OCI-LY3 (cell line): ENCODE measurements around the gene PHOSPHO1.

Experiments
- H2AFZ ChIP-seq: fragments of 200-600, 300-600 bp; shearing (Covaris generic); 2 replicates; pipeline ENCODE4 v1.6.0; 2014; ENCODE audit warnings: antibody characterized with exemption, low read depth, low read length
- H3K27ac ChIP-seq: fragments of 200-600, 300-600 bp; sonication (generic); 2 replicates; pipeline ENCODE4 v1.5.1; 2014; ENCODE audit warnings: mild to moderate bottlenecking, low read length, moderate library complexity, mixed read lengths
- H3K27me3 ChIP-seq: fragments of 200-600, 300-600 bp; sonication (generic); 2 replicates; pipeline ENCODE4 v1.6.1; 2014; ENCODE audit warnings: low read depth, low read length, mixed read lengths
- H3K36me3 ChIP-seq: fragments of 200-600, 300-600 bp; sonication (generic); replicated peaks from 2 replicates; pipeline ENCODE3; 2014; ENCODE audit warnings: low read depth, low read length, mixed read lengths
- H3K4me1 ChIP-seq: fragments of 300-600, 200-600 bp; sonication (generic); 2 replicates; pipeline ENCODE4 v1.6.1; 2014; ENCODE audit warnings: low read length, mixed read lengths
- H3K4me2 ChIP-seq: fragments of 200-600, 300-600 bp; sonication (generic); 2 replicates; pipeline ENCODE4 v1.6.1; 2014; ENCODE audit warnings: low read length, mixed read lengths
- H3K4me3 ChIP-seq: fragments of 300-600, 200-600 bp; sonication (generic); 2 replicates; pipeline ENCODE4 v1.5.1; 2014; ENCODE audit warnings: antibody characterized with exemption, mild to moderate bottlenecking, low read length, moderate library complexity
- H3K79me2 ChIP-seq: fragments of 300-600, 200-600 bp; shearing (Covaris generic); 2 replicates; pipeline ENCODE4 v1.6.1; 2014; ENCODE audit warnings: mild to moderate bottlenecking, low read length, mixed read lengths
- H3K9ac ChIP-seq: fragments of 300-600, 200-600 bp; shearing (Covaris generic); 2 replicates; pipeline ENCODE4 v1.6.0; 2014; ENCODE audit warnings: mild to moderate bottlenecking, low read length, moderate library complexity
- H3K9me3 ChIP-seq: fragments of 200-600, 300-600 bp; shearing (Covaris generic); 2 replicates; pipeline ENCODE4 v1.6.1; 2014; ENCODE audit warnings: low read length, mixed read lengths; ENCODE audit not compliant: insufficient read depth
- H4K20me1 ChIP-seq: fragments of 200-600, 300-600 bp; sonication (generic); 2 replicates; pipeline ENCODE4 v1.6.1; 2016; ENCODE audit warnings: low read length, mixed read lengths; ENCODE audit not compliant: insufficient read depth
- EZH2phosphoT487 ChIP-seq: fragments of 200-600 bp; shearing (Covaris generic); IDR thresholded peaks from 2 replicates; pipeline ENCODE4 v1.6.1; 2018; ENCODE audit warnings: antibody characterized with exemption, mixed run types, low read depth
- TF ChIP-seq, protein P1 (sequence below): fragments of 200-600, 300-600 bp; sonication (generic); IDR thresholded peaks from 2 replicates; pipeline ENCODE4 v1.5.1; 2014; ENCODE audit warnings: antibody characterized with exemption, low read length, low read depth

Gene PHOSPHO1

DNA sequence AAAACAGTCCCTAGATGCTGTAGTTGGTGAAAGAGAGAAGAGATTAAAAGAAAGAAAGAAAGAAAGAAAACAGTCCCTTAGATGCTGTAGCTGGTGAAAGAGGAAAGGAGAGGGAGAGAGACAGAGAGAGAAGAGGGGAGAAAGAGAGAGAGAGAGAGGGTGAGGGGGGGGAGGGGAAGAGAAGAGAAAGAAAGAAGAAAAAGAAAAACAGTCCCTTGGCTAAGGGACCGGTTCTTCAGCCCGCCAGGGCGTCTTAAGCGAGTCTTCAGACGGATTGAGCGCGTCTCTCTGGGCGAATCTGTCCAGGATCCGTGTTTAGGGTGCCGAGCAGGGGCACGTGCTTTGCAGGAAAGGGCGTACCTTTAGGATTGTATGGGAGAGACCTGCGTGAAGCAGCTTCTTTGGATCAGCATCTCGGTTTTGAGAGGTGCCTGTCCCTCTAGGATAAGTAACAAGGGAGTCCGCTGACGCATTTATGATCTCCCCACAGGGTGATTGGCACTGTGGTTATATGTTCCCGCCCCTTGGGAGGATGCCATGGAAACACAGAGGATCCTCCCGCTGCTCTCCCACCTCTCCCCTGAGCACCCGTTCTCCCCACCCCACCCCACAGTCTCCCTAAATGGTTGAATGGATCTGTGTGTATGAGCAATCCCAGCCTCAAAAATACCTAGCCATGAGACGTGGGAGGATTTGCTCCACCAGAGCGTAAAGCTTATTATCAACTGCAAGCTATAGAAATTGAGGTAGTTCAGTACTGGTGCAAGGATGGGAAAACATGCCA lies 36.9 kb downstream of the PHOSPHO1 start:
- H3K27ac ChIP-seq, result no peak overlapping the region
- H4K20me1 ChIP-seq, result no peaks in the 10 kb centered on the region
- peak overlapping the region; percentile 74 for H3K4me2 ChIP-seq
- no peaks in the 10 kb centered on the region for H3K27me3 ChIP-seq
- peak overlapping the region; percentile 97 for H3K9ac ChIP-seq
- peak overlapping the region; percentile 90 for H3K4me3 ChIP-seq
- H3K79me2 ChIP-seq, result no peaks in the 10 kb centered on the region
- H3K9me3 ChIP-seq, result no peaks in the 10 kb centered on the region
- peak overlapping the region; percentile 51; the same call in 1 of the 2 replicates for H2AFZ ChIP-seq
- no peaks in the 10 kb centered on the region for H3K36me3 ChIP-seq
- no peak for TF ChIP-seq EZH2phosphoT487
- TF ChIP-seq, protein P1, sequence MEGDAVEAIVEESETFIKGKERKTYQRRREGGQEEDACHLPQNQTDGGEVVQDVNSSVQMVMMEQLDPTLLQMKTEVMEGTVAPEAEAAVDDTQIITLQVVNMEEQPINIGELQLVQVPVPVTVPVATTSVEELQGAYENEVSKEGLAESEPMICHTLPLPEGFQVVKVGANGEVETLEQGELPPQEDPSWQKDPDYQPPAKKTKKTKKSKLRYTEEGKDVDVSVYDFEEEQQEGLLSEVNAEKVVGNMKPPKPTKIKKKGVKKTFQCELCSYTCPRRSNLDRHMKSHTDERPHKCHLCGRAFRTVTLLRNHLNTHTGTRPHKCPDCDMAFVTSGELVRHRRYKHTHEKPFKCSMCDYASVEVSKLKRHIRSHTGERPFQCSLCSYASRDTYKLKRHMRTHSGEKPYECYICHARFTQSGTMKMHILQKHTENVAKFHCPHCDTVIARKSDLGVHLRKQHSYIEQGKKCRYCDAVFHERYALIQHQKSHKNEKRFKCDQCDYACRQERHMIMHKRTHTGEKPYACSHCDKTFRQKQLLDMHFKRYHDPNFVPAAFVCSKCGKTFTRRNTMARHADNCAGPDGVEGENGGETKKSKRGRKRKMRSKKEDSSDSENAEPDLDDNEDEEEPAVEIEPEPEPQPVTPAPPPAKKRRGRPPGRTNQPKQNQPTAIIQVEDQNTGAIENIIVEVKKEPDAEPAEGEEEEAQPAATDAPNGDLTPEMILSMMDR, result no peak
- peaks cover 17% of the 10 kb centered on the region for H3K4me1 ChIP-seq

DNA sequence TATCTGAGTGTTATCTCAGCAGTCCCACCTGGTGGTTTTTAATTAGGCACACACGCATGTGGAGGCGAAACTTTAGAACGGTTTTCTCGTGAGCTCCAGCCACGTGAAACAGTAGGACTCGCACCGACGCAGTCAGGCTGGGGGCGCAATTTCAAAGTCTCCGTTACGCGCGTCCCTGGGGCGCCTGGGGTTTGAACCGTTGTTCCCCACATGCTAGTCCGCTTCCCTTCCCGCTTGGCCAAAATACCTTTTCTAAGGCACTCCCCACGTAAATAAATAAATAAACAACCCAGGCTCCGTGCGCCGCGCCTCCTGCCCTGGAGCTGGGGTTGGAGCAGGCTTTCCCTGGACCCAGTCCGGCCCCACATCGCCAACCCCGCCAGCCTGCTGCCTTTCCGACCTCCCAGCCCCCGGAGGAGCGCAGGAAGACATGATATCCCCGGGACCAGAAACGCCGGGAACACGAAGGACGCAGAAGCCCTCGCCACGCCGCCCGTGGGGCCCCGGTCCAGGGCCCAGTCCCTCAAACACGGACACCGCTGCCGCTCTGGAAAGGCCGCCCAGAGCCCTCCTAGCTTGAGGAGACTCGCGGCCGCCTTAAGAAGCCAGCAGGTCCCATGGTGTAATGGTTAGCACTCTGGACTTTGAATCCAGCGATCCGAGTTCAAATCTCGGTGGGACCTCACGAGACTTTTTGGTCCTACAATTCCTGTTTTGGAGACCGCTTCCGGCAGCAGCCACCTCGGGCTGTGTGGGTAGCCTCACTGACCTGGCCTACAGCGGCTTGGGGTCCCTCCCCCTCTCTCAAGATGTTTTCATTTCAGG lies 38.5 kb downstream of the PHOSPHO1 start:
- Histone ChIP-seq H4K20me1 (no peaks in the 10 kb centered on the region), H3K36me3 (no peaks in the 10 kb centered on the region), H3K4me2 (peak overlapping the region; percentile 74), H3K79me2 (no peaks in the 10 kb centered on the region), H3K4me3 (peak overlapping the region; percentile 90), H3K27ac (peak overlapping the region; percentile 95), H3K9me3 (no peaks in the 10 kb centered on the region), H3K9ac (peak overlapping the region; percentile 97), H3K4me1 (peaks cover 17% of the 10 kb centered on the region), H2AFZ (peak overlapping the region; percentile 74), H3K27me3 (no peaks in the 10 kb centered on the region)
- no peak for TF ChIP-seq EZH2phosphoT487
- TF ChIP-seq, protein P1, result peak; percentile 58

DNA sequence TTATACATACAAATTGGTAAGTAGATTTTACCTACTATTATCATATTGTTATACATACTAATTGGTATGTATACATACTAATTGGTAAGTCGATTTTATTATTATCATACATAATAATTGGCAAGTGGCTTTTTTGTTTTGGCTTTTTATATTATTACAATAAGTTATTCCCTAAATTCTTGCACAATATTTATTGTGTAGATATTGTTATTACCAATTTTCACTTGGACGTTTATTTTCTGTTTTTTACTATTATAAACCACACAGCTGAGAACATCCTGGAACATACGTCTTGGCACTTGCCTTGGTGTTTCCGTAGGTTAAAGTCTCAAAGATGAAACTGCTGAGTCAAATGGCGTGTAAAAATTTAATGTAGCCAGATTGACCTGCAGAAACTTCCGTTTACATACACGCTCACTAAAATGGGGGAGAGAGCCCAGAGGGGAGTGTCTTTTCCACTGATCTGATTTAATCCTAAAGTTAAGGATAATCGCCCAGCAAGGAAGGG lies 39.1 kb downstream of the PHOSPHO1 start:
- Histone ChIP-seq H3K4me3 (peak overlapping the region; percentile 90), H3K4me1 (peaks cover 17% of the 10 kb centered on the region), H3K9ac (peak overlapping the region; percentile 97), H4K20me1 (no peaks in the 10 kb centered on the region), H3K79me2 (no peaks in the 10 kb centered on the region), H2AFZ (peak overlapping the region; percentile 74), H3K4me2 (peak overlapping the region; percentile 74), H3K27ac (peak overlapping the region; percentile 95), H3K9me3 (no peaks in the 10 kb centered on the region), H3K27me3 (no peaks in the 10 kb centered on the region), H3K36me3 (no peaks in the 10 kb centered on the region)
- TF ChIP-seq, protein P1, result no peak
- TF ChIP-seq EZH2phosphoT487, result no peak

DNA sequence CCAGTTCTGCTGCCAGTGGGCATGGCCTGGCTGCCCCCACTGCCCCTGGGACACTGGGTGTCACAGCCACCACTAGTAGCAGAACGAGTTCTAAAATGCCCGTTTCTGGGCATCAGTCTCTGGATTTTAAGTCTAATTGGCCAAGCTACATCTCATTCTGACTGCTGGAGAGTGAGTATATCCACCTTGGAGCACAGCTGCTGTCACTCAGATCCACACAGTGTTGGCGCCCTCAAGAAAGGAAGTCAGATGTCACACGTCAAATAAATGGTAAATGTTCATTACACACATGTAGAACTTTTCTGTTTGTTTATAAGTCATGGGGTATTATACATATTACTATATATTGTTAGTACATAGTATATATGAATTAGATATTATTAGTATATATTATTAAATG lies 39.7 kb downstream of the PHOSPHO1 start:
- Histone ChIP-seq H3K27ac (no peak overlapping the region), H4K20me1 (no peaks in the 10 kb centered on the region), H3K9me3 (no peaks in the 10 kb centered on the region), H3K4me2 (peak overlapping the region; percentile 23; the same call in 1 of the 2 replicates), H3K4me1 (peaks cover 17% of the 10 kb centered on the region), H3K9ac (peak overlapping the region; percentile 97; the same call in 1 of the 2 replicates), H3K27me3 (no peaks in the 10 kb centered on the region), H3K79me2 (no peaks in the 10 kb centered on the region), H3K36me3 (no peaks in the 10 kb centered on the region), H3K4me3 (0 out of 2 replicates have a peak overlapping the region, but pooled peaks have one; percentile 9), H2AFZ (no peak overlapping the region)
- no peak for TF ChIP-seq EZH2phosphoT487
- TF ChIP-seq, protein P1, result no peak
